GM12873 (cell line): ENCODE results near the gene DTNBP1.

Experiments used
- CTCF ChIP-seq: IDR thresholded peaks from 2 replicates; pipeline ENCODE4 v1.5.1; 2012; ENCODE audit warnings: low read depth, mild to moderate bottlenecking, moderate library complexity, low read length, control low read depth; ENCODE audit not compliant: insufficient read depth; ENCODE audit errors: missing control alignments

DTNBP1 gene

GRCh38 chr6:15507221-15507620 is 155.6 kb downstream of the DTNBP1 start:
- no peak for TF ChIP-seq CTCF

GRCh38 chr6:15506066-15506465 is 156.8 kb downstream of the DTNBP1 start:
- no peak for TF ChIP-seq CTCF

GRCh38 chr6:15505463-15505918 is 157.3 kb downstream of the DTNBP1 start:
- no peak for TF ChIP-seq CTCF

GRCh38 chr6:15504581-15505350 is 158.1 kb downstream of the DTNBP1 start:
- no peak for TF ChIP-seq CTCF

GRCh38 chr6:15504040-15504495 is 158.8 kb downstream of the DTNBP1 start:
- TF ChIP-seq CTCF: no peak

- no peak for TF ChIP-seq CTCF
Observed at GRCh38 chr6:15503346-15503680, 159.5 kb downstream of the DTNBP1 start.

- TF ChIP-seq CTCF: no peak
Observed at GRCh38 chr6:15502446-15503345, 160.1 kb downstream of the DTNBP1 start.
